ENCODE measurements around the gene PHF5A.

- no peak for TF ChIP-seq POLR2A (IDR thresholded peaks at IDR 0.05; ENCODE audit: low read depth, low read length)
- no peak for TF ChIP-seq POLR2AphosphoS5 (IDR thresholded peaks at IDR 0.05; ENCODE audit: low read depth, low read length)
- no peak for TF ChIP-seq TAF1 (IDR thresholded peaks at IDR 0.05; ENCODE audit: borderline replicate concordance, low read depth, low read length)
These were observed 39.1 kb downstream of the PHF5A start for GRCh38 chr22:41429232-41429950.

Data from GM12892 (cell line).